Ectodermal cell (in vitro differentiated cells): Measurements from ENCODE around the gene OSBPL5.

ENCODE experiments used
- H3K27ac ChIP-seq: 2 replicates; pipeline ENCODE4 v1.7.0; 2013; ENCODE audit warnings: mild to moderate bottlenecking, low read depth, low read length; ENCODE audit not compliant: insufficient read depth, poor library complexity, severe bottlenecking
- H3K27me3 ChIP-seq: 2 replicates; pipeline ENCODE4 v1.7.0; 2013; ENCODE audit warnings: mild to moderate bottlenecking, low read length; ENCODE audit not compliant: insufficient read depth, control insufficient read depth, poor library complexity, severe bottlenecking
- H3K36me3 ChIP-seq: one replicate; pipeline ENCODE4 v1.7.0; 2013; ENCODE audit warnings: low read length; ENCODE audit not compliant: control insufficient read depth, insufficient read depth
- H3K4me1 ChIP-seq: one replicate; pipeline ENCODE4 v1.7.0; 2013; ENCODE audit warnings: low read length; ENCODE audit not compliant: control insufficient read depth, insufficient read depth
- H3K4me3 ChIP-seq: 2 replicates; pipeline ENCODE4 v1.7.0; 2013; ENCODE audit warnings: low read depth, low read length, control low read depth; ENCODE audit not compliant: insufficient read depth
- H3K9me3 ChIP-seq: 2 replicates; pipeline ENCODE4 v1.7.0; 2013; ENCODE audit warnings: mild to moderate bottlenecking, low read length, moderate library complexity; ENCODE audit not compliant: control insufficient read depth
- WGBS, 2 experiments: methylation state at CpG; one replicate each; pipeline ENCODE4 v1.1.7; 2013; ENCODE audit warnings: missing lambda C conversion rate in 2 of 2; 5-methylcytosine and 5-hydroxymethylcytosine counted together

OSBPL5 gene

DNA sequence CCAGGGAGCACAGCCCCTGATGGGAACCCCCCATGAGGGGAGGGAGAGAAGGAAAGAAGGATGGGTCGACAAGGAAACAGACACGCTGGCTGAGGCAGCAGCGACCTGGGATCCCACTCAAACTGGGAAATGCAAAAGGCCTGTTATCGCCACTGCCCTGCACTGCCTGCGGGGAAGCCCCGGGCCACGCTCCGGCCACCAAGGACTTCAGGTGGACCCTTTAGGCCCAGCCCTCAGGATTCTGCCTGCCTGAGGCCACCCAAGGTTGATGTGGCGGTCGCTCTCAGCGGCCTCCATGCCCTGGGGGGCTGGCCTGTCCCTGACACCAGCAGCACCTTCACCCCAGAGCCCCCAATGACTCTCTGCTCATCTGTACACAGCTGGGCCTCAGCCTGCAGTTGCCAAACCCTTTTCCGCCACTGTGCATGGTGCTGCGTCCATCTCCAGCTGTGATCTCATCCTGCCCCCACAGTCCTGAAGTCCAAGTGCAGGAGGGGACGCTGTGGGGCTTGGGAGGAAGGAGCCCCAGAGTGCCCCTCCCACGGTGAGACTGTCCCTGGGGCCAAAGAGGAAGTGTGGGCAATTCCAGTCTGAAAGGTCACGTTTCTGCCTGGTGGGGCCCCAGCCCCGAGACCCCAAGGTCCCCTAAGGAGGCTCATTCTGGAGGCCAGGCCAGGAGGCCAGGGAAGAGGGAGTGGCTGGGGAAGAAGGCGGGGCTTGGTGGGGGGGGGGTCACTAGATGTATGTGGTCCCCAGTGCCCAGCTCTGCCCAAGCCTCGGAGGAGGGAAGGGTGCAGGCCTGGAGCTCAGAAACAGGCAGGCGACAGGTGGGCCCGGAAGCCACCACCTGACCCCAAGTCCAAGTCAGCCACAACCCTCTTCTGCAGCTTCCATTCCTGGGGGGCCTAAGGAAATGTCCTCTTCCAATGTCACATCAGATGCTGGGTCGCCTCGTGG, 31.6 kb downstream of the OSBPL5 start:
- WGBS, 2 experiments: 92% methylated on average over 23 of the region's 23 CpGs
- H3K36me3 ChIP-seq: no peaks in the 10 kb centered on the region
- peaks cover 34% of the 10 kb centered on the region for H3K4me1 ChIP-seq
- H3K27me3 ChIP-seq: no peaks in the 10 kb centered on the region
- no peaks in the 10 kb centered on the region for H3K9me3 ChIP-seq
- H3K4me3 ChIP-seq: no peak overlapping the region
- no peak overlapping the region for H3K27ac ChIP-seq

DNA sequence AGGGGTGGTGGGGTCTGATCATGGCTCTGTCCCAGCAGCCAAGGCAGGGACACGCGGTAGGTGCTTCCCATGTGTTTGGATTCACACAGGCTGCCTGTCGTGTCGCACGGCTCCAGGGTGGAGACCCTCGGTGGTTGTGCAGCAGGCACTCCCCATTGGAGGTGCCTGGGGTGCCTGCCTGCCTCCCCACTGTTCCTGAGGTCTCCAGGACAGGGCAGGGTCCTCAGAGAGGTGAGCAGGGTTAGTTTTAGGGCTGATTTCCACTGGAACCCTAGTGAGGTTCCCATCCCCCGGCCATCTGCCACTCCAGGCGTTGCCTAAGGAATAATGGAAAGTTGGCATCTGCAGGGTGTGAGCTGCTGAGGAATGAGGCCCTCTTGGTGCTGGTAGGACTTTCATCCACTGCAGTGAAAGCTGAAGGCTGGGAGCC, 32.3 kb downstream of the OSBPL5 start:
- H3K4me3 ChIP-seq: no peak overlapping the region
- H3K9me3 ChIP-seq: no peaks in the 10 kb centered on the region
- H3K27me3 ChIP-seq: no peaks in the 10 kb centered on the region
- no peaks in the 10 kb centered on the region for H3K36me3 ChIP-seq
- WGBS, 2 experiments: 92% methylated on average over 8 of the region's 8 CpGs
- peaks cover 30% of the 10 kb centered on the region for H3K4me1 ChIP-seq
- no peak overlapping the region for H3K27ac ChIP-seq

DNA sequence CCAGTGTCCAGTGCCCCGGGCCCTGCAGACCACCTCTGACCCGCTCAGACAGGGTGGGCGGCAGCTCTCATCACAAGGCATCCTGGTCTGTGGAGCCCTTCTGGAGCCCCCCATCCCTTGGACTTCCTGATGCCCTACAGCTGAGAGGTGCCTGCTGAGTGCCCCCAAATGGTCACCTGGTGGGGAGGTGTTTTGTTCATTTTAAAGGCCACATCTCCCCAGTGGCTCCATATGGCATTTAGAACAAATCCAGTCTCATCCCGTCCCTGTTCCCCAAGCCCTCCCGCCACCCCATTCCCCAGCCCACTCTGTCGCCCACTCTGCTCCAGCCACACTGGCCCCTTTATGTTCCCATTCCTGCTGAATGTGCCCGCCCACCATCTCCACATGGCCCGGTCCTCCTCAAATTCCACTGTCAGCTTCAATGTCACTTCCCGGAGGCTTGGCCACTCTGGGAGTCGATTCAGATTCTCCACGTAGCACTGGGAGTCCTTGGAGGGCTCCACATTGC, 32.8 kb downstream of the OSBPL5 start:
- Histone ChIP-seq H3K36me3 (no peaks in the 10 kb centered on the region), H3K4me1 (peaks cover 30% of the 10 kb centered on the region), H3K9me3 (no peaks in the 10 kb centered on the region), H3K27ac (no peak overlapping the region), H3K27me3 (no peaks in the 10 kb centered on the region), H3K4me3 (no peak overlapping the region)
- 88 to 92% methylated on average over 11 of the region's 11 CpGs for WGBS, 2 experiments

DNA sequence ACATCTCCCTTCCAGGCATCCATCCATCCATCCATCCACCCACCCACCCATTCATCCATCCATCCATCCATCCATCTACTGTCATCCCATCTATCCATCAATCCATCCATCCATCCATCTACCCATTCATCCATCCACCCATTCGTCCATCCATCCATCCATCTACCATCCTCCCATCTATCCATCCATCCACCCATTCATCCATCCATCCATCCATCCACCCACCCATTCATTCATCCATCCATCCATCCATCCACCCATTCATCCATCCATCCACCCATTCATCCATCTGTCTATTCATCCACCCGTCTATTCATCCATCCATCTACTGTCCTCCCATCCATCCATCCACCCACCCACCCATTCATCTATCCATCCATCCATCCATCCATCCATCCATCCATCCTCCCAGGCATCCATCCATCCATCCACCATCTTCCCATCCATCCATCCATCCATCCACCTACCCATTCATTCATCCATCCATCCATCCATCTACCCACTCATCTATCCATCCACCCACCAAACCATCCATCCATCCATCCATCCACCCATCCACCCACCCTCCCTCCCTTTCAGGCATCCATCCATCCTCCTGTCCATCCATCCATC, 33.7 kb downstream of the OSBPL5 start:
- no peak overlapping the region for H3K4me3 ChIP-seq
- H3K4me1 ChIP-seq: peaks cover 28% of the 10 kb centered on the region
- H3K27me3 ChIP-seq: no peaks in the 10 kb centered on the region
- no peaks in the 10 kb centered on the region for H3K9me3 ChIP-seq
- H3K36me3 ChIP-seq: no peaks in the 10 kb centered on the region
- WGBS, 2 experiments: 88 to 91% methylated on average over 2 of the region's 2 CpGs
- no peak overlapping the region for H3K27ac ChIP-seq

DNA sequence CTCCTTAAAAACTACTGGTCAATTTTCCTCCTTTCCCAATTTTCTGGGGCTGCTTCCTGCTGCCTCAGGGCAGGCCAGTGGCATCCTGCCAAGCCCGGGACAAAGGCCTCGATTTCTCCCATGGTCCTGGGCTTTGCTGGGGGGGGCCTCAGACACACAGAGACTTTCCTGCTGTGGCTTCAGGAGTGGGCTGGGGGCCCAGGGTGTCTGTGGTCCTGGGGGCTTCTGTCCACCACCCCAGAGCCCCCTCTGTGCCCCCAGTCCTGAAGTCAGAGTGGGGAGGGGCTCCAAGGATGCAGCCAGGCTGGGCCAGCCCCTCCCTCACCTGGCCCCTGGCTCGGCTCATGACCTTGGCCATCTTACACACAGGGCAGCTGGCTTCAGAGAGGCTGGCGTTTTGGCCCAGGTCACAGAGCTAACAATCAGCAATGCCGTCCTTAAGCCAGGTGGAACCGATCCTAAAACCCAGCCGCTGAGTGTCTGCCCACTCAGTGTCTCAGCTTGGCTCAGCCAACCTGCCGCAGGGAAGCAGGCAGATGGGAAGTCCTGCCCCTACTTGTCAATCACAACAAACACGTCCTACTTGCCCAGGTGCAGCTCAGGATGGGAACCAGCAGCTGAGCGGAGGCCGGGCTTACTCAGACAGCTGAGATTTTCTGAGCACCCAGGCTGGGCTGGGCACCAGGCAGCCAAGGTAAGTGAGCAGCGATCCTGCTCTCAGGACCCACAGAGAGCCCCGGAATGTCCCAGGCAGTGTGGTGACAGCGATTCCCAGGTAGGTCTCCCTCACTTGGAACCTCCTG, 34.6 kb downstream of the OSBPL5 start:
- Histone ChIP-seq H3K27me3 (no peaks in the 10 kb centered on the region), H3K27ac (no peak overlapping the region), H3K4me1 (peaks cover 18% of the 10 kb centered on the region), H3K9me3 (no peaks in the 10 kb centered on the region), H3K36me3 (no peaks in the 10 kb centered on the region), H3K4me3 (no peak overlapping the region)
- WGBS, 2 experiments: 89% methylated on average over 14 of the region's 14 CpGs

DNA sequence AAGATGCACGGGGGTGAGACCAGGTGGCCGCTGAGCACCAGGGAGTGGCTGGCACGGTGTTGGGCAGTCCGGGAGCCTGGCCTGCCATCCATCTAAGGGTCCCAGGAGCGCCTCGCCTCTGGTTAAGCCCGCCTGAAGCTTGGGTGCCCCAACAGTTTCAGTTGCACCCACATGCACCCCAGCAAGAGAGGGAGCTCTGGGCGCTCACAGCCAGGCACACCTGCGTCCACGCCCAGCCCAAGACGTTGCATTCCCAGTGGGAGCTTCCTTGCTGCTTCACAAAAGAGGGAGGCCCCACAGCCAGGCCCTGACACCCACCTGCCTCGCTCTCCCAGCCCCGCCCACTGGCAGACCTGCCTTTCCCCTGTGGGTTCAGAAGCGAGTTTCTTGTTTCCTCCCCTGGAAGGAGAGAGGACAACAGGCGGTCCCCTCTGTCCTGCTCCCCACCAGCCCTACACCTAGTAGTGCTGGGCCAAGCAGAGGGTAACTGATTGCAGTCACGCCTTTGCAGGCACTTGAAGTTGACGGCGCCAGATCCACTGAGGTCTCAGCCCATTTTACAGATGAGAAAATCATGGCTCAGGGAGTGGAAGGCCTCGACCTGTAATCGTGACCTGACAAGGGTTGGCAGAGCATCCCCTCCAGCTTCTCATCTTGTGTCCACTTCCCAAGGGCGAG, 35.4 kb downstream of the OSBPL5 start:
- Histone ChIP-seq H3K4me3 (no peak overlapping the region), H3K36me3 (no peaks in the 10 kb centered on the region), H3K4me1 (peaks cover 11% of the 10 kb centered on the region), H3K27me3 (no peaks in the 10 kb centered on the region), H3K27ac (no peak overlapping the region), H3K9me3 (no peaks in the 10 kb centered on the region)
- WGBS, 2 experiments: 89 to 91% methylated on average over 21 of the region's 21 CpGs

DNA sequence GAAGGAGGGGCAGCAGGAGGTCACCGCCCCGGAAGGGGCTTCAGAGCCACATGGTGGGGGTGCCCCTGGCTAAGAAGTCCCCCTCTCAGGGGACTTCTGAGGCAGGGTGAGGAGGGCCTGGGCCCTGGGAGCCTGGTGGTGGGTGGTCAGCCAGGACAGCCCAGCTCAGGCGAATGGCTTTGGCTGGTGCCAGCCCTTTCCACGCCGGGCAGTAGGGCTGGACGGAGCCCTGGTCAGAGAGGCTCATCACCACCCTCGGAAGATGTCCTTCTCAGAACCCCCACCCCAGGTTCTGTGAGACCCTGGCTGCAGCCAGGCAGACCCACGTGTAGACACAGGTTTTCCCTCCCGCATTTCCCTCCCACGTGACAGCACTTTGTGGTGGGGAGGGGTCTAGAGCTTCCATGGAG, 35.9 kb downstream of the OSBPL5 start:
- peaks cover 11% of the 10 kb centered on the region for H3K4me1 ChIP-seq
- no peaks in the 10 kb centered on the region for H3K9me3 ChIP-seq
- 76 to 86% methylated on average over 9 to 10 of the region's 10 CpGs for WGBS, 2 experiments
- H3K27ac ChIP-seq: no peak overlapping the region
- H3K4me3 ChIP-seq: no peak overlapping the region
- no peaks in the 10 kb centered on the region for H3K36me3 ChIP-seq
- H3K27me3 ChIP-seq: no peaks in the 10 kb centered on the region

DNA sequence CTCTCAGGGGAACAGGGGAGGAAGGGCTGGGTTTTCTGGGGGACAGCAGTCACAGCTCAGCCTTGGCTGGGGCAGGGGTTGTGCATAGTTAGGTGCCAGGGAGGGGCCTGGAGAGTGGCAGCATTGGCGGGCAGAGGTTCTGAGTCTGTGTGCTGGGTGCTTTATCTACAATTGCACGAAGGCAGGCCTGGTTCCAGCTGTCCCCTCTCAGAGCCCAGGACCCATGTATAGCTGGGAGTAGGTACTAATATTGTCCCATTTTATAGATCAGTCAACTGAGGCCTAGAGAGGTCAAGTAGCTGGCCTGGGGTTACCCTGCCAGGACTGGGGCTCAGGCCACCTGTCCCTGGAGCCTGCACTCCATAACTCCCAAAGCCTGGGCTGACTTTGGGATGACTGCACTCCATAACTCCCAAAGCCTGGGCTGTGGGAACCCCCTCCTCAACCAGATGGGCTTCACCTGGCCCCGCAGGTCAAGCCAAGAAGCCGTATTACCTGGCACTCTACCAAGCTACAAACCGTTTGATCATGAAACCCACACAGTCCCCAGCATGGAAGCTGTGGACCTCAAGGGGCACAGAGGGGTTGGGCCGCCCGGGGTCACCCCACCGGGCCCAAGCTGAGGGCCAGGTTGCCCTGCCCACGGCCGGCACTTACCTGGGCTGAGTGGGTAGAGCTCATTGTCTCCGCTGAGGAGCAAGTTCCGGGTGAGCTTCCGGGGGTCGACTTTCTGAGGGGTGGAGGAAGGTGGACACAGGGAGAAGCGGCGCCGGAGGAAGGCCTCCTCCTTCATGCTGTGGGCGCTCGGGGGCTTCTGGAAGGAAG, 36.5 kb downstream of the OSBPL5 start:
- H3K27me3 ChIP-seq: no peaks in the 10 kb centered on the region
- H3K36me3 ChIP-seq: no peaks in the 10 kb centered on the region
- no peaks in the 10 kb centered on the region for H3K9me3 ChIP-seq
- H3K4me3 ChIP-seq: no peak overlapping the region
- WGBS, 2 experiments: 93 to 94% methylated on average over 19 of the region's 19 CpGs
- peaks cover 10% of the 10 kb centered on the region for H3K4me1 ChIP-seq
- no peak overlapping the region for H3K27ac ChIP-seq

DNA sequence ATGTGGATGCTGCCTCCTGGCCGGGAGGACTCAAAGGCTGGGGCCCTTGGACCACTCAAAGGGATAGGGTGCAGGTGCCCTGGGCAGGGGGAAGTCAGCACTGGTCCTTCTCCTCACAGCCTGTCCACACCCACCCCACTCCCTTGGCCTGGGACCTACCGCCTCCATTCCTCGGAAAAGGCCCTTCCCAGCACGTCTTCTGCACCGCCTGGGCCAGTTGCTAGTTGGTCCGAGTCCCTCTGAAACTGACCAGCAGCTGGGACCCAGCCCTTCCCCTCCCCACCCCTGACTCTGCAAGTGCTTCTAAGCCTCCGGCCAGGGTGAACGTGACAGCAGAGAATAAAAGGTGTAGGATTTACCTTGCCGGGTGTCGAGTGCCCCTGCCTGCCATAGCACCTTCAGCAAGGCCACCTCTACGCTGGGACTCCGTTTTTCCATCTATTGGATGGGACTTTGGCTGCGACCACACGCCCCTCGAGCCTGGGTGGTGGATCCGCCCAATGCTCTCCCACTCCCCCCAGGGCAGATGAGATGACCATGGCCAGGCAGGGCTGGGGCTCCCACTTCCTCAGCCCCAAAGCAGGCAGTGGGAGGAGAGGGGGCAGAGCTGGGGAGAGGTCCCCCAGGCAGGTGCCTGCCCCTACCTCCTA, 37.3 kb downstream of the OSBPL5 start:
- no peaks in the 10 kb centered on the region for H3K9me3 ChIP-seq
- H3K36me3 ChIP-seq: no peaks in the 10 kb centered on the region
- WGBS, 2 experiments: 72 to 76% methylated on average over 16 of the region's 16 CpGs
- peaks cover 4% of the 10 kb centered on the region for H3K4me1 ChIP-seq
- H3K27me3 ChIP-seq: no peaks in the 10 kb centered on the region
- no peak overlapping the region for H3K4me3 ChIP-seq
- H3K27ac ChIP-seq: no peak overlapping the region
